Chondrocyte (in vitro differentiated cells): ENCODE data around the gene TPRA1. TPM values are rescaled to one million over a fixed set of nuclear protein-coding genes. Genes with fewer than 3 reads are reported as not detected.

Experiments used
- DNase-seq: peaks from one replicate; pipeline ENCODE4 v3.0.0; 2021; ENCODE audit warnings: mixed read lengths, low spot score
- H3K27ac Mint-ChIP-seq: one replicate; pipeline ENCODE4 v1.8.0; 2021; ENCODE audit warnings: mild to moderate bottlenecking, moderate library complexity, mixed read lengths; ENCODE audit not compliant: unreplicated experiment
- H3K27me3 Mint-ChIP-seq: 2 replicates; pipeline ENCODE4 v1.8.0; 2021; ENCODE audit warnings: low read depth, mixed read lengths
- H3K36me3 Mint-ChIP-seq: 2 replicates; pipeline ENCODE4 v1.8.0; 2021; ENCODE audit warnings: low read depth, mixed read lengths
- H3K4me1 Mint-ChIP-seq: 2 replicates; pipeline ENCODE4 v1.8.0; 2021; ENCODE audit warnings: low read depth, mild to moderate bottlenecking, mixed read lengths
- H3K4me3 Mint-ChIP-seq: one replicate; pipeline ENCODE4 v1.8.0; 2021; ENCODE audit warnings: mild to moderate bottlenecking, moderate library complexity, mixed read lengths; ENCODE audit not compliant: unreplicated experiment
- H3K9me3 Mint-ChIP-seq: 2 replicates; pipeline ENCODE4 v1.8.0; 2021; ENCODE audit warnings: low read depth, mixed read lengths
- CTCF ChIP-seq: fragments of 200-600 bp; sonication (generic); IDR thresholded peaks from 2 replicates; pipeline ENCODE4 v1.5.0; 2021; ENCODE audit warnings: antibody characterized with exemption, mild to moderate bottlenecking, moderate library complexity
- total RNA-seq: library from RNA; stranded (reverse); gene quantifications from 3 replicates; pipeline ENCODE4 v1.2.1, GENCODE V29; 2021

The TPRA1 gene
- total RNA-seq, 1 donor from 2014 or later: 37.2 TPM

GRCh38 chr3:127597020-127597771 lies 6.7 kb upstream of the TPRA1 start:
- Mint-ChIP-seq H3K4me1 (peaks cover 6% of the 10 kb centered on the region), H3K27me3 (no peaks in the 10 kb centered on the region), H3K27ac (no peak overlapping the region), H3K36me3 (no peaks in the 10 kb centered on the region), H3K4me3 (peak overlapping the region; percentile 94), H3K9me3 (no peaks in the 10 kb centered on the region)
- no peak for TF ChIP-seq CTCF
- DNase-seq: no peak

- Mint-ChIP-seq H3K27ac (no peak overlapping the region), H3K27me3 (no peaks in the 10 kb centered on the region), H3K9me3 (no peaks in the 10 kb centered on the region), H3K4me1 (peaks cover 15% of the 10 kb centered on the region), H3K36me3 (no peaks in the 10 kb centered on the region), H3K4me3 (no peak overlapping the region)
- TF ChIP-seq CTCF: no peak
- DNase-seq: no peak
Measured at GRCh38 chr3:127595303-127595702, 4.8 kb upstream of the TPRA1 start.

GRCh38 chr3:127593178-127593577 lies 2.6 kb upstream of the TPRA1 start:
- TF ChIP-seq CTCF: no peak
- Mint-ChIP-seq H3K27me3 (no peaks in the 10 kb centered on the region), H3K27ac (no peak overlapping the region), H3K4me3 (no peak overlapping the region), H3K36me3 (no peaks in the 10 kb centered on the region), H3K9me3 (no peaks in the 10 kb centered on the region), H3K4me1 (peaks cover 22% of the 10 kb centered on the region)
- no peak for DNase-seq

GRCh38 chr3:127590282-127590592 lies 296 bp downstream of the TPRA1 start:
- Mint-ChIP-seq H3K4me3 (peak overlapping the region; percentile 92), H3K9me3 (no peaks in the 10 kb centered on the region), H3K27ac (peak overlapping the region; percentile 98), H3K36me3 (no peaks in the 10 kb centered on the region), H3K27me3 (no peaks in the 10 kb centered on the region), H3K4me1 (peaks cover 37% of the 10 kb centered on the region)
- DNase-seq: no peak
- TF ChIP-seq CTCF: no peak

- Mint-ChIP-seq H3K27me3 (no peaks in the 10 kb centered on the region), H3K9me3 (no peaks in the 10 kb centered on the region), H3K4me3 (peak overlapping the region; percentile 92), H3K36me3 (no peaks in the 10 kb centered on the region), H3K27ac (peak overlapping the region; percentile 95), H3K4me1 (peaks cover 40% of the 10 kb centered on the region)
- no peak for TF ChIP-seq CTCF
- no peak for DNase-seq
Measured at GRCh38 chr3:127589600-127590281, 792 bp downstream of the TPRA1 start.
